K562 (cell line): ENCODE data around the gene DAPK1.

Source experiments
- BRCA1 ChIP-seq, 2 experiments: fragments of 450-650 bp in 1 of 2; sonication (generic) in 1 of 2; formaldehyde crosslinking in 1 of 2; IDR thresholded peaks; 2 replicates each; pipeline versions ENCODE4 v1.5.0 to v1.6.1; 2017 to 2020; ENCODE audit warnings: mild to moderate bottlenecking in 1 of 2, missing genetic modification reagents in 1 of 2
- CBFB ChIP-seq: sonication (generic); formaldehyde crosslinking; IDR thresholded peaks from 2 replicates; pipeline ENCODE4 v1.4.0; 2020; ENCODE audit warnings: mild to moderate bottlenecking, missing genetic modification reagents
- FOXJ3 ChIP-seq: sonication (generic); formaldehyde crosslinking; IDR thresholded peaks from 2 replicates; pipeline ENCODE4 v1.4.0; 2020; ENCODE audit warnings: mild to moderate bottlenecking, missing genetic modification reagents
- HINFP ChIP-seq: fragments of 450-650 bp; conservative IDR thresholded peaks from 2 replicates; pipeline ENCODE4 v1.6.1; 2016; ENCODE audit warnings: missing genetic modification characterization, low read depth, mild to moderate bottlenecking, control low read depth, missing compliant biosample characterization
- HMGN3 ChIP-seq: IDR thresholded peaks from 2 replicates; pipeline ENCODE4 v1.6.1; 2011; ENCODE audit warnings: borderline replicate concordance, low read depth, mild to moderate bottlenecking, mixed read lengths, low read length; ENCODE audit not compliant: insufficient read length; ENCODE audit errors: extremely low read depth
- HOMEZ ChIP-seq: fragments of 250-450 bp; sonication (Bioruptor Pico); IDR thresholded peaks from 2 replicates; pipeline ENCODE4 v1.4.0; 2020; ENCODE audit warnings: mild to moderate bottlenecking, moderate library complexity
- KDM1A ChIP-seq, 2 experiments: fragments of 450-650 bp; IDR thresholded peaks; 2 replicates each; pipeline ENCODE4 v1.6.1; 2016; ENCODE audit warnings: mild to moderate bottlenecking in 2 of 2
- MEF2D ChIP-seq: conservative IDR thresholded peaks from 2 replicates; pipeline ENCODE4 v1.6.1; 2016; ENCODE audit warnings: low read depth, missing genetic modification characterization, missing compliant biosample characterization
- NEUROD1 ChIP-seq: fragments of 150-350 bp; IDR thresholded peaks from 2 replicates; pipeline ENCODE4 v1.6.1; 2014; ENCODE audit warnings: borderline replicate concordance, low read length, low read depth; ENCODE audit not compliant: partially characterized antibody
- RFX5 ChIP-seq: IDR thresholded peaks from 2 replicates; pipeline ENCODE4 v1.6.1; 2011; ENCODE audit warnings: low read depth, mild to moderate bottlenecking, improper control_type of control experiment, low read length
- TARDBP ChIP-seq: fragments of 450-650 bp; IDR thresholded peaks from 2 replicates; pipeline ENCODE4 v1.6.1; 2016
- ZBTB7A ChIP-seq: IDR thresholded peaks from 2 replicates; pipeline ENCODE4 v1.6.1; 2011; ENCODE audit warnings: low read depth, mild to moderate bottlenecking, low read length, moderate library complexity, borderline replicate concordance; ENCODE audit not compliant: control insufficient read depth
- TF ChIP-seq, protein P1 (sequence below), 3 experiments: IDR thresholded peaks in 2 of 3; conservative IDR thresholded peaks in 1 of 3; 2 replicates each; pipeline ENCODE4 v1.5.1; 2011 to 2012; ENCODE audit warnings: low read length in 3 of 3, mild to moderate bottlenecking in 3 of 3, control low read depth in 2 of 3, improper control_type of control experiment in 1 of 3, inconsistent platforms in 1 of 3, low read depth in 1 of 3, mixed read lengths in 1 of 3, moderate library complexity in 1 of 3; ENCODE audit not compliant: insufficient read depth in 2 of 3

DNA sequence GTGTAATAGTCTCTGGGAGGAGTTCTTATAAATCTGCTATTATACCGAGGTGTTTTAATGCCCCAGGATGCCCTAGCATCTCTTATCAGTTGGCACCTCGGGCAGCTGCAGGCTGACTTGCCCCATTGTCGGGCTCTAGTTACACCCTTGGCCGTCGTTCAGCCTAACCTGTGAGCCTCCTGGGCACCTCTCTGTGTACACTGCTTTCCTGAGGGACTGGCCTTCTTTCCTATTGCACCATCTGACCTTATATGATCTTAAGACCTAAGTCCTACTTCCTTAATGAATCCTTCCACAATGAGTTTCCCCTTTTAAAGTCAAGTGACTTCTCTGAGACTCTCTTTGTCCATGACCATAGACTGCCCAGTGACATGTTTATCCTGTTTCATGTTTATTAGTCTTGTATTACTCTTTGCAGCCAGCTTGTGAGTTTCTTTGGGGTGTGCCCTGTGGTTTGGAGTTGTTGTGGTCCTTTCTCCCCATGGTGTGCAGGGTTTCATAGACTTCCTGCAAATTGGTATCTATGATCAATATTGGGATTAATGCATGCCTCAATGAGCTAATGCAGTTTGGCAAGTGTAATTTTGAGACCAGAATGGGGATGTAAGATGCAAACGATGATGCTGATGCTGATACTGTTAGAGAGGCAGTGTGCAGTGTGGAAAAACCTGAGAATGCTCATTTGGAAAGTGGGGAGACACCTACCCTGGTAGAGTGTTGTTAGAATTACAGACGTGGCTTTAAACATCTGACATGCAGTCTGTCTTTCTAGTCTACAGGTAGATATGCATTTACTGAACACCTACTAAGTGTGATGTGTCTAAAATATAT lies 4.9 kb downstream of the DAPK1 start:
- TF ChIP-seq, protein P1, sequence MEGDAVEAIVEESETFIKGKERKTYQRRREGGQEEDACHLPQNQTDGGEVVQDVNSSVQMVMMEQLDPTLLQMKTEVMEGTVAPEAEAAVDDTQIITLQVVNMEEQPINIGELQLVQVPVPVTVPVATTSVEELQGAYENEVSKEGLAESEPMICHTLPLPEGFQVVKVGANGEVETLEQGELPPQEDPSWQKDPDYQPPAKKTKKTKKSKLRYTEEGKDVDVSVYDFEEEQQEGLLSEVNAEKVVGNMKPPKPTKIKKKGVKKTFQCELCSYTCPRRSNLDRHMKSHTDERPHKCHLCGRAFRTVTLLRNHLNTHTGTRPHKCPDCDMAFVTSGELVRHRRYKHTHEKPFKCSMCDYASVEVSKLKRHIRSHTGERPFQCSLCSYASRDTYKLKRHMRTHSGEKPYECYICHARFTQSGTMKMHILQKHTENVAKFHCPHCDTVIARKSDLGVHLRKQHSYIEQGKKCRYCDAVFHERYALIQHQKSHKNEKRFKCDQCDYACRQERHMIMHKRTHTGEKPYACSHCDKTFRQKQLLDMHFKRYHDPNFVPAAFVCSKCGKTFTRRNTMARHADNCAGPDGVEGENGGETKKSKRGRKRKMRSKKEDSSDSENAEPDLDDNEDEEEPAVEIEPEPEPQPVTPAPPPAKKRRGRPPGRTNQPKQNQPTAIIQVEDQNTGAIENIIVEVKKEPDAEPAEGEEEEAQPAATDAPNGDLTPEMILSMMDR (IDR thresholded peaks at IDR 0.05 in 2 of 3, conservative IDR thresholded peaks at IDR 0.05 in 1 of 3; ENCODE audit: insufficient read depth in 2 of 3, low read depth in 1 of 3, low read length in 3 of 3), result no peak
- TF ChIP-seq MEF2D (tag) (no peak), CBFB (CRISPR knock-in tag) (no peak), RFX5 (no peak), TARDBP (no peak), FOXJ3 (CRISPR knock-in tag) (no peak), ZBTB7A (no peak), BRCA1 (IDR thresholded peaks at IDR 0.05) (no peak), BRCA1 (CRISPR knock-in tag; IDR thresholded peaks at IDR 0.05) (no peak), KDM1A (IDR thresholded peaks at IDR 0.05) (no peak), NEUROD1 (no peak), HINFP (tag) (no peak), HOMEZ (no peak), HMGN3 (no peak)
